T-helper 1 cell (primary cell): ENCODE data around the gene TGOLN2.
"Not testable (repeated sequence)": the region's sequence is repeated elsewhere in the genome, so short reads cannot be mapped to it uniquely, and the experiment has no call there.

Experiments
- DNase-seq, 5 donors: peaks; one replicate each; pipeline ENCODE4 v3.0.0-alpha.2; 2012 to 2020

Gene TGOLN2

DNA sequence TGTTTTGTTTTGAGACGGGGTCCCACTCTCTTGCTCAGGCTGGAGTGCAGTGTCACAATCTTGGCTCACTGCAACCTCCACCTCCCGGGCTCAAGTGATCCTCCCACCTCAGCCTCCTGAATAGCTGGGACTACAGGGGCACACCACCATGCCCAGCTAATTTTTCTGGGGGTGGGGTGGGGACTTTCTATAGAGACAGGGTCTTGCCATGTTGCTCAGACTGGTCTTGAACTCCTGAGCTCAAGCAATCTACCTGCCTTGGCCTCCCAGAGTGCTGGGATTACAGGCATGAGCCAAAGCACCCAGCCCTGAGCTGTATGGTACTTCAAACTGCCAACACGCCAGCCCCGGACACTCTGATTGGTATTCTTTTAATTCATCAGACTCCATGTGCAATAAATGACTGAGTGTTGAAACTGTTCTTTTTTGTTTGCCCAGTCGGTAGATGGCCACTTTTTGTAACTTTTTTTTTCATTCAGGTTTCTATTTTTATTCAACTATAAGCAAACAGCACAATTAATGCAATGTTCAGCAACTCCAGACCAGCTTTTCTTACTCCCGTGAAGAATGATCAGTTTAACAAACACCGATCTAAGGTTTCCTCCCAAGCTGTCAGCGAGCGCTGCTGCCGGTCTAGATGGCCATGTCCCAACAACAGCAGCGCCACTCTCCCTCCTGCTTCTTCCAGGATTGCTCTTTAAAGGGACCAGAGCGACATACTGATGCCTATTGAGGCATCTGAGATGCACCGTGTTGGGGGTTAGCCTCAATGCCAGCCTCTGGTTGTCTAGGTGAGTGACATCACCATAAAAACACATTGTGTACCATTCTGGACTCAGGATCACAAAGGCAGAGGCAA is 12.5 kb upstream of the TGOLN2 start:
- DNase-seq: no peak

DNA sequence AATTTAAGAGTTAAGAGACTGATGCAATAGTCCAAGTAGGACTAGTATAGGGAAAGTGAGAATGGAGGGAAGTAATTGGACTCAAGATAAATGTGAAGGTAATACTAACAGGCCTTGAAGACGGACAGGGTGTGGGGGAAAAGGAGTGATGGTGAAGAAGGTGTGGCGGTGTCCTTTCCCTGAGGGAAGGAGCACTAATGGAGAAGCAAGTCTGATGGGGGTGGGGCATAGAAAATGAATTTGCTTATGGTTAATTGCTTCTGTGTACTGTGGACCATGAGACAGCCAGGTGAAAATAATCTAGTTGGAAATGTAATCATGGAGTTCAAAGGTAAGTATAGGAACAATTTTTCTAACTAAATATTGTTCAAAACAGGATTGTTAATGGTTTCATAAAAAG is 7.1 kb upstream of the TGOLN2 start:
- no peak for DNase-seq

DNA sequence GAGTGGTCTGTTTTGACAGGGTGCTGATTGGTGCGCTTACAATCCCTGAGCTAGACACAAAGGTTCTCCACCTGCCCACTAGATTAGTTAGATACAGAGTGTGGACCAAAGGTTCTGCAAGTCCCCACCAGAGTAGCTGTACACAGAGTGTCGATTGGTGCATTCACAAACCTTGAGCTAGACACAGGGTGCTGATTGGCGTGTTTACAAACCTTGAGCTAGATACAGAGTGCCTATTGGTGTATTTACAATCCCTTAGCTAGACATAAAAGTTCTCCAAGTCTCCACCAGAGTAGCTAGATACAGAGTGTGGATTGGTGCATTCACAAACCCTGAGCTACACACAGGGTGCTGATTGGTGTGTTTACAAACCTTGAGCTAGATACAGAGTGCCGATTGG is 6.1 kb upstream of the TGOLN2 start:
- not testable (repeated sequence) for DNase-seq

DNA sequence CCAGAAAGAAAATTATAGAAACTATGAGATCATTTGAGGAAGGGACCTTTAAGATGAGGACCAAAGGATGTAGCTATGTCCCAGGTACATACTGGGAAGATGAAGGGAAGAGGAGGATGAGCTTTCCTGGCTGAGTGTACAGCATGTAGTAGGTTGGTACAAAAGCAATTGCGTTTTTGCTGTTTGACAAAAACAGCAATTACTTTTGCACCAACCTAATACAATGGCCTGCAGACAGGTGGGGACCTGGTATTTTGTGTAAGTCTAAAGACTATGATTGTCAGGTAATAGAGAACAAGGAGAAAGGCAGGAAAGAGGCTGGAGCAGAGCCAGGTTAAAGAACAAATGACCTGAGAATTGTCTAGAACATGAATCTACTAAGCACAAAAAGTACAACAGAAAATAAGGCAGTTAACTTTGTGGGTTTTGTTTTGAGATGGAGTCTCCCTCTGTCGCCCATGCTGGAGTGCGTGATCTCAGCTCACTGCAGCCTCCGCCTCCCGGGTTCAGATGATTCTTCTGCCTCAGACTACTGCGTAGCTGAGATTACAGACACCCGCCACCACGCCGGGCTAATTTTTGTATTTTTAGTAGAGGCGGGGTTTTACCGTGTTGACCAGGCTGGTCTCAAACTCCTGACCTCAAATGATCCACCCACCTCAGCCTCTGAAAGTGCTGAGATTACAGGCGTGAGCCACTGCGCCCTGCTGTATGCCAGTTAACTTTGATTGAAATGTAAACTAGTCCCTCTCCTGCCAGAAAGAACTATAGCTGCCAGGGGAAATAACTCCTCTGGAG is 3.2 kb upstream of the TGOLN2 start:
- DNase-seq: no peak

DNA sequence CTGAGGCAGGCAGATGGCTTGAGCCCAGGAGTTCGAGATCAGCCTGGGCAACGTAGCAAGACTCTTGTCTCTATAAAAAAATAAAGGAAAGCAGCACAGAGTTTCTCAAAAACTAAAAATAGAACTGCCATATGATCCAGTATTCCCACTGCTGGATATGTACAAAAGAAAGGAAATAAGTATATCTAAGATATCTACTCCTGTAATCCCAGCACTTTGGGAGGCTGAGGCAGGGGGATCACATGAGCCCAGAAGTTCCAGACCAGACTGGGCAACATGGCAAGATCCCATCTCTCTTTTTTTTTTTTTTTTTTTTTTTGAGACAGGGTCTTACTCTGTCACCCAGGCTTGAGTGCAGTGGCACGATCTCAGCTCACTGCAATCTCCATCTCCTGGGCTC is 1.9 kb upstream of the TGOLN2 start:
- DNase-seq: not testable (repeated sequence)

DNA sequence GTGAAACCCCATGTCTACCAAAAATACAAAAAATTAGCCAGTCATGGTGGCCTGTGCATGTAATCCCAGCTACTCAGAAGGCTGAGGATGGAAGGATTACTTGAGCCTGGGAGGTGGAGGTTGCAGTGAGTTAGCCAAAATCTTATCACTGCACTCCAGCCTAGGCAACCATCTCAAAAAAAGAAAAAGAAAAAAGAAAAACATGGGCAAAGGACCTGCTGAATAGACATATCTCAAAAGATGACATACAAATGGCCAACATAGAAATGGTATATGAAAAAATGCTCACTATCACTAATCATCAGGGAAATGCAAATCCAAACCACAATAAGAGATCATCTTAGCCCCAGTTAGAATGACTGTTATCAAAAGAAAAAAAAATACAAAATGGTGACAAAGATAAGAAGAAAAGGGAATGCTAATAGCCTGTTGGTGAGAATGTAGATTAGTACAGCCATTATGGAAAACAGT is 1.4 kb upstream of the TGOLN2 start:
- no peak for DNase-seq

DNA sequence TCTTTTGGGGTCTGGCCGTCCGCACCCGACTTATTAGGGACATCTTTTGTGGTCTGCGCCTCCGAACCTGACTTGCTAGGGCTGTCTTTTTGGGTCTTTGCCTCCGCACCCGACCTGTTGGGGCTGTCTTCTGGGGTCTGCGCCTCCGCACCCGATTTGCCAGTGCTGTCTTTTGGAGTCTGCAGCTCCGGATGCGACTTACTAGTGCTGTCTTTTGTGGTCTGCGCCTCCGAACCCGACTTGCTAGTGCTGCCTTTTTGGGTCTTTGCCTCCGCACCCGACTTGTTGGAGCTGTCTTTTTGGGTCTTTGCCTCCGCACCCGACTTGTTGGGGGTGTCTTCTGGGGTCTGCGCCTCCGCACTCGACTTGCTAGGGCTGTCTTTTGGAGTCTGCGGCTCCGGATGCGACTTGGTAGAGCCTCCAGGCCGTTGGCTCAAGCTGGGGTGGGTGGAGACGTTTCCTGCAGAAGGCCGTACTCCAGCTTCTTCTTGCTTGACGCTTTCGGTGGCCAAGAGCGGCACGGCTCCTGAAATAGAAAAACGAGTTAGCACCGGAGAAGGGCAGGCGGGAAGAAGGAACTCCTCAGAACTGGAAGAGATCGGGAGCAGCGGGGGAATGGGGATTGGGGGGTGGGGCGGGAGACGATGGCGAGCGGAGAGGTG is 498 bp downstream of the TGOLN2 start:
- DNase-seq: peak in 4 of 5 donors; percentile 34 to 82 (median 45)

DNA sequence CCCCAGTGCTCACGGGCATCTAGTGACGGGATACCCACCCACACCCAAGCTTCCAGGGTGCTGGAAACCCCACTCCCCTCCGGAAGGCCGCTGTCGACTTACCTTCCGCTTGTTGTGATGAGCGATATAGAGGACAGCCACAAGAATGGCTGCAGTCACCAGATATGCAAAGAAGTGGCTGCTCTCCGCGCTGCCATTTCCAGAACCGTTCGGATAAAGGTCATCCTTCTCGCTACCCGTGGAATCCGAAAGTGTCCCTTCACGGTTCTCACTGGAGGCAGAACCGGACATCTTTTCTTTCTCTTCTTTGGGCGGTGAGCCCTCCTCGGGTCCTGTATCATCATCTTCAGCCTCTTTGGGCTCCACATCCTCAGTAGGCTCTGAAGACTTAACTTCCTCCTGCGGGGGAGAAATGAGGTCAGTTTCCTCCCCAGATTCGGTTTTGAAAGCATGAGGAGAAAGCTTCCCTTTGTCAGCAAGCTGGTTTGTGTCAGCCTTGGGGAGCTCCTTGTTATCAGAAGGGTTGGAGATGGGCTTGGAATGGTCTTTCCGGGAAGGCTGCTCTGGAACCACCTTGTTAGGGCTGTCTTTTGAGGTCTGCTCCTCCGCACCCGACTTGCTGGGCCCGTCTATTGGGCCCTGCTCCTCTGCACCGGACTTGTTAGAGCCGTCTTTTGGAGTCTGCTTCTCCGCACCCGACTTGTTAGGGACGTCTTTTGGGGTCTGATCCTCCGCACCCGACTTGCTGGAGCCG is 1.2 kb downstream of the TGOLN2 start:
- DNase-seq: peak in 4 of 5 donors; percentile 29 to 82 (median 32)

DNA sequence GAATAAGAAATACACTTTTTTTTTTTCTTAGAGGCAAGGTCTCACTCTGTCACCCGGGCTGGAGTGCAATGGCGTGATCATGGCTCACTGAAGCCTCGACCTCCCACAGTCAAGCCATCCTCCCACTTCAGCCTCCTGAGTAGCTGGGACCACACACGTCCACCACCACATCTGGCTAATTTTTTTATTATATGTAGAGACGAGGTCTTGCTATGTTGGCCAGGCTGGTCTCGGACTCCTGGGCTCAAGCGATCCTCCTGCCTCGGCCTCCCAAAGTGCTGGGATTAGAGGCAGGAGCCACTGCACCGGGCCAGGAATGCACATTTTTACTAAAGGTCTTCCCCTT is 2.4 kb downstream of the TGOLN2 start:
- DNase-seq: no peak

DNA sequence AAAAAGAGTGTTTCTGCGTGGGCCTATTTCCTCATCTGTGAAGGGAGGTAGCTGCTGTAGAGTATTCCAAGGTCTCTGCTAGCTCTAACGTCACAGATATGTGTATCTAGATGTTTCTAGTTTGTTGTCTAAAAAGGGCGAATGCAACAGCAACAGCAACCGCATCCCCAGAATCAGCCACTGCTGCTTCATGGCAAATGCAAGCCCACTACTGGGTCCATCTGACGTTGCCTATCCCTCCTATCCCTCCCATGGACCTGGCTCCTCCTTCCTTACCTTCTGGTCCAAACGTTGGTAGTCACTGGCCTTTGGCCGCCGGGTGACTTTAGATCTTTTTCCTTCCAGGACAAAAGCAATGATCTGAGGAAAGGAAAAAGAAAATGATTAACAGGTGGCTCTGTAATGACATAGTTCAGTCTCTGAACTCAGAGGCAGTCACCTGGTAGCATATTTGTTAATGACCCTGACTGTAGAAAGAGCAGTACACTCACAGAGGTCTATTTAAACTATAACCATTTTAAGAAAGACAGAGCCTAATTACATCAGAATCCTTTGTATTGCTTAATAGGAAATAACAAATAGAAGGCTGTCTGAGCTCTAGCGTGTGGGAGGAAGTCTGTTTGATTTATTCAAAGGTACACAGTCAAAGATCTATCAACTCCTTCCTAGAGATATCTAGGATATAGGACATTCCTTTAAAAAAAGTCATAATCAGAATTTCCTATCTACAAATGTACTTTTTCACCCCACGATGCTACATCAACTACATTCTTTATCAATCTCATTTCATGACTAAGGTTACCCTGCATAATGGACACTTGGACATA is 2.9 kb downstream of the TGOLN2 start:
- no peak for DNase-seq

DNA sequence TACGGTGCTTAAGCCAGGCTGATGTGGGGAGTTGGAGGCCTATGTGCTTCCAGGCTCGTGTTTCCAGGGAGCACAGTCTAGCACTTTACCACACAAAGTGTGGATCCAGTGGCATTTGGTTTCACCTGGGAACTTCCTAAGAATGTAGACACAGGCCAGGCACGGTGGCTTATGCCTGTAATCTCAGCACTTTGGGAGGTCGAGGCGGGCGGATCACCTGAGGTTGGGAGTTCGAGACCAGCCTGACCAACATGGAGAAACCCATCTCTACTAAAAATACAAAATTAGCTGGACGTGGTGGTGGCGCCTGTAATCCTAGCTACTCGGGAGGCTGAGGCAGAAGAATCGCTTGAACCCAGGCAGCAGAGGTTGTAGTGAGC is 3.8 kb downstream of the TGOLN2 start:
- DNase-seq: not testable (repeated sequence)

DNA sequence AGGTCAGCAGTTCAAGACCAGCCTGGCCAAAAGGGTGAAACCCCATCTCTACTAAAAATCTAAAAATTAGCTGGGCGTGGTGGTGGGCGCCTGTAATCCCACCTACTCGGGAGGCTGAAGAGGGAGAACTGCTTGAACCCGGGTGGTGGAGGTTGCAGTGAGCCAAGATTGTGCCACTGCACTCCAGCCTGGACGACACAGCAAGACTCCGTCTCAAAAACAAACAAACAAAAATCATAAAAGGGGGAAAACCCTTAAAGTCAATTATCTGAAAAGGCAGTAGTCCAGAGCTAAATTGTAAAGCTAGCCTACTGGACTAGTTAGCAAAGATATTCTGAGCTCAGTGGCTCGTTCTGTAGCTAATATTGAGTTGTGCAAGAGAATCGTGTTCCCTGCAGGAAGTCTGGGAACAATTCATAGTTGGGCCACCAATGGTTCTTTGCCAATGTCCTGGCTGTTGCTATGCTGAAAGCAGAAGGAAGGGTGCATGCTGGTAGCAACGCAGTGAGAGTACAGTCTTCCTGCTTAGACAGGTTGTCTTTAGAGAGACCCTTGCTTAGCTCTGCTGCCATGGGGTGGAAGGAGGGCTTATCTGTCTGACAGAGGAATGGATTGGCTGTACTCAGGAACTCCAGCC is 4.3 kb downstream of the TGOLN2 start:
- DNase-seq: no peak

DNA sequence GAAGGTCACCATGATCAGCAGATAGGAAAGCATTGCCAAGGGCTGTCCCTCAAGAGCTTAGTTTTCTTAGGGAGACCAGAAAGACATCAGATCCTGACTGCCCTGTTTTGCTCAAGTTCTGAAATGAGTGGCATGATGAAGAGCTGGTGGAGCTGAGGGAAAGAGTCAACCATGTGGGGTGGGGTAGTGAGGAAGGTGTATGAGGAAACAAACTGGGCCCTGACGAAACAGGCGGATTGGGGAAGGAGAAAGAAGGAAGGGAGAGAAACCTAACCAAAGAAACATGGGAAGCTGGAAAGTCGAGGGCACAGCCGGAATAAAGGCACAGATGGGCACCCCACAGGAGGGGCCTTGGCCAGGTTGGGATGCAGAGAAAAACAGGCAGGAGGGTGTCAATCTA is 8.0 kb downstream of the TGOLN2 start:
- DNase-seq: no peak

DNA sequence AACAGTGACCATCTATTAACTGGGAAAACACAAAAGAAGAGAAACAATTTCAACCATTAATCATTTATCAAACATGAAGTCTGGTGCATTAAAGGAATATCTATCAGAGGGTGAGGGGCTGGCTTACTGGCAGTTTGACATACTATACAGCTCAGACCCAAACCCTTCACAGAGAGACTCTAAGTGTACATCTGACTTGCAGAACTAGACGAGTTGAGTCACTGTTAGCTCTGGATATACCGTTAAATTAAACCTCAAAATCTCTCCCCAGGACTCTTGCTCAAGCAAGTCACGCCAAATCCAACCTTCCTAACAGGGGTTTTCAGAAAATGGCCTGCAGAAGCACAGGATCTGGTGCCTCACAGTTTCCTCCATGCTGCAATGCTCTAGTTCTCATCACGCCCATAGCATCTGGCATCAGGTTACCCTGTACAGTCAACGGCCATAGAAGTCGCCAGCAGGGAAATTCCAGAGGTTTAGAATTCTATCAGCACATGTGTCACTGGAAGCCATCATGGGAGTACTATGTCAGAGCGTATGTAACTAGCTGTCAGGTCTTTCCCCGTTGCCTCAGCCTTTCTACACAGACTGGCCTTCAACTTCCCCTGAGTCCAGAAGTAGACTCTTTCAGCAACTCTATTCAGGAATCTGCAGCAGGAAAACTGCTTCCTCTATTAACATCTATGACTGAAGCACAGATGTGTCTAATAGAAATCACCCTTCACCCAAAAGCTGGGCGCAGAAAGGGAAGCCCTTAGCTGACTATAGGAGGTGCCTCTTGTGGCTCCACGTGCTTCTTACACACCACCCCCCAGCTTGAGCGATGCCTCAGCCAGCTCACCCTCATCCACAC is 9.3 kb downstream of the TGOLN2 start:
- no peak for DNase-seq

DNA sequence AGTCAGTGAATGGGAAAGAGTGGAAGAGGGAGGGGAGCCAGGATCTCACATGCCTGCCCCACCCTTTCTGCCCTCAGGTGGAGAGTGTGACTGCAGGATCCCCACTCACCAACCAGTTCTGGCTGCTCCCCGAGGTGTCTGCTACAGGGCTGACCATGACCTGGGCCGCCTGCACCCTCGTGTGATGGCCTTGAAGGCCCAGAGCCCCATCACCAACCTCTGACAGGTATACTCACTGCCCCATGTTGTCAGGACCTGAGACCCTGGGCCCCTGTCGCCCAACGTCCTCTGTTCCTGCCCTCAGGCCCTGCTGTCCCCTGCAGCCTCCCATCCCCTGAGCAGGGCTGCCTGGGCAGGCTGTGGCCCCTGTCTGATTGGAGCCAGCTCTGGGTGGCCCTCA is 11.9 kb downstream of the TGOLN2 start:
- not testable (repeated sequence) for DNase-seq

DNA sequence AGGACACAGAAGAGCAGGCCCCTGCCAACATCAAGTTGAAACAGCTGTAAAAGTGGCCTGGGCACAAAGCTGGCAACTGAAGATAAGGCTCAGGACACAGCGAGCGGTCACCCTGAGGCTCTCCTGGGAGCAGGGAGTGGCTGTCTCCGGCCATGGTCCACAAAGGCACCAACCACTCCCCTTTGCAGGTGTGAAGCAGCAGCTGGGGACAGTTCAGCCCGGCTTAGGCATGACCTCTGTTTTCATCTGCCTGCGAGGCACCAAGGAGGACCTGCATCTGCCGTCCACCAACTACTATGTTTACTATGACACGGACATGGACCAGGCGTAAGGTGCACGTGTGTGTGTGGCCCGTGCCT is 12.9 kb downstream of the TGOLN2 start:
- no peak for DNase-seq

DNA sequence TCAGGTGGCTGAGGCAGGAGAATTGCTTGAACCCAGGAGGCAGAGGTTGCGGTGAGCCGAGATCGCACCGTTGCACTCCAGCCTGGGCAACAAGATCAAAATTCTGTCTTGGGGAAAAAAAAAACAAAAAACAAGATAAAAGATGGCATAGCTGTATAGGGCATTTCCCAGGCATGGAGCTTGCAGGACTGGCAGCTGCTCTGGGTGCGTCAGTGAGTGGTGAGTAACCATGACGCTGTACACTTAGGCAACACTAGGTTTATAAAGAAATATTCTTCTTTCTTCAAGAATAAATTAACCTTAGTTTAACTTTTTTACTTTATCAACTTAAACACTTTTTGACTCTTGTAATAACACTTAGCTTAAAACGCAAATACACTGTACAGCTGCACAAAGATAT is 15.4 kb downstream of the TGOLN2 start:
- DNase-seq: no peak

DNA sequence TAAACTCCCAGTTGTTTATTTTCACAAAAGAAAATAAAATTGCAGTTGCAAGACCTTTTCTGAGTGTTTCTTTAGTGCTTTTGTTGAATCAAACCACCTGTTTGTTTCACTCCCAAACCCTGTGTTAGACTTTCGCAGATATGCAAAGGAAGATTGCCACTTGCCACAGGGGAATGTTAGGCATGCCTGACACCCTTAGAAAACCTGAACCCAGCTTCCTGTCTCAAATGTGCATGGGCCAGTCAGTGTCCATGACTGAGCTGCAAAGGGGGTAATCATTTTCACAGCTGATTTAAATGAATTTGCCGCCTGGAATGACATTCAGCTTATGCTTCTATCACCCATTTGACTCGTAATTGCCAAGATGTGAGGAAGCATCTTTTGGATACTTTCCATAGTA is 17.5 kb downstream of the TGOLN2 start:
- no peak for DNase-seq

DNA sequence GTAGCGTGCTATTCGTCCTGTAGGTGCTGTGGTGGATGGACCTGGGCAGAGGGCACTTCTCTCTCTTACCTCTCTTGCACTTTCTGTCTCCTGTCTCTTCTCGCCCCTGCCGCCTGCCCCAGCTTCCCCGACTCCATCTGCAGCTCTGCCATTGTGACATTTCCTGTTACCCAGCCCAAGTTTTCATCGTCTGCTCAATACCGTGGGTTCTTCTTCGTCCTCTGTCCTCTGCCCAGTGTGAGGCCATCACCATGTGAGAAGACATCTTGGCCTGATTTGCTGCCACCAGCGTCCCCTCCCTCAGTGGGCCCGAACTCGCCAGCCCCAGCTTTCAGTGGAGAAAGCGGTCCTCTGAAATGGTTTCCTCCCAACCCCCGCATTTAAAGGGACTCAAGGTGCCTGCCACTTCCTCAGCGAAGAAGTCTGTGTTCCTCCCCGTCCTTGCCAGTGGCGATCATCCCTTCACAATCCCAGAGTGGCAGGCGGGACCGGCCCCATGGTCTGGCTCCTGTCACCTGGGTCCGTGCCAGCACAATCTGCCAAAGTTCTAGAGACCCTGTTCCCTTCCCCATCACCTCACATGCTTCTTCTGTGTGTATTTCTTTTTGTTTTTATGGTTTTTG is 18.0 kb downstream of the TGOLN2 start:
- no peak for DNase-seq
